Neuronal stem cell (in vitro differentiated cells): ENCODE data around the gene NWD2.

Experiments
- DNase-seq: peaks from one replicate; pipeline ENCODE4 v3.0.0-alpha.2; 2013; ENCODE audit warnings: low spot score
- H2AFZ ChIP-seq: one replicate; pipeline ENCODE4 v1.6.1; 2013; ENCODE audit warnings: mild to moderate bottlenecking, low read length, inconsistent platforms
- H2AK5ac ChIP-seq: 2 replicates; pipeline ENCODE4 v1.6.1; 2013; ENCODE audit warnings: low read depth, mild to moderate bottlenecking, inconsistent platforms, low read length, moderate library complexity, mixed read lengths
- H2BK120ac ChIP-seq: 2 replicates; pipeline ENCODE4 v1.6.1; 2013; ENCODE audit warnings: low read depth, mild to moderate bottlenecking, inconsistent platforms, low read length, moderate library complexity, mixed read lengths
- H2BK12ac ChIP-seq: one replicate; pipeline ENCODE4 v1.6.1; 2013; ENCODE audit warnings: low read length, inconsistent platforms
- H2BK15ac ChIP-seq: 2 replicates; pipeline ENCODE4 v1.6.1; 2013; ENCODE audit warnings: mild to moderate bottlenecking, low read length, inconsistent platforms, mixed read lengths
- H2BK5ac ChIP-seq: one replicate; pipeline ENCODE4 v1.6.1; 2013; ENCODE audit warnings: inconsistent platforms, mild to moderate bottlenecking, low read length, moderate library complexity
- H3K14ac ChIP-seq: one replicate; pipeline ENCODE4 v1.6.1; 2013; ENCODE audit warnings: low read length, inconsistent platforms
- H3K18ac ChIP-seq: 2 replicates; pipeline ENCODE4 v1.6.1; 2013; ENCODE audit warnings: low read length, inconsistent platforms
- H3K23ac ChIP-seq: 2 replicates; pipeline ENCODE4 v1.6.1; 2013; ENCODE audit warnings: low read depth, mild to moderate bottlenecking, mixed read lengths, low read length, inconsistent platforms; ENCODE audit not compliant: poor library complexity
- H3K27ac ChIP-seq: replicated peaks from 3 replicates; pipeline ENCODE4 v1.5.1; 2013; ENCODE audit warnings: low read length, inconsistent platforms
- H3K27me3 ChIP-seq, 3 experiments: 2 replicates each; pipeline ENCODE4 v1.6.1; 2013; ENCODE audit warnings: low read length in 3 of 3, mild to moderate bottlenecking in 2 of 3, inconsistent platforms in 1 of 3, low read depth in 1 of 3, mixed read lengths in 1 of 3, moderate library complexity in 1 of 3; ENCODE audit not compliant: control insufficient read depth in 3 of 3, insufficient read depth in 3 of 3
- H3K36me3 ChIP-seq, 2 donors: replicated peaks in 1 of 2; 2 replicates each; pipeline ENCODE4 v1.6.1; 2013; ENCODE audit warnings: low read length in 2 of 2; ENCODE audit not compliant: control insufficient read depth in 2 of 2, insufficient read depth in 2 of 2
- H3K4ac ChIP-seq: 2 replicates; pipeline ENCODE4 v1.6.1; 2013; ENCODE audit warnings: inconsistent platforms, mild to moderate bottlenecking, low read length, moderate library complexity
- H3K4me1 ChIP-seq, 2 donors: 1 replicate in 1 of 2; 2 replicates in 1 of 2; pipeline ENCODE4 v1.6.1; 2013; ENCODE audit warnings: low read length in 2 of 2, low read depth in 1 of 2; ENCODE audit not compliant: control insufficient read depth in 2 of 2, insufficient read depth in 1 of 2
- H3K4me2 ChIP-seq: one replicate; pipeline ENCODE4 v1.6.1; 2013; ENCODE audit warnings: mild to moderate bottlenecking, low read length, inconsistent platforms; ENCODE audit not compliant: insufficient read depth, poor library complexity, severe bottlenecking
- H3K4me3 ChIP-seq, 2 donors: 2 replicates each; pipeline ENCODE4 v1.5.1; 2013; ENCODE audit warnings: low read length in 2 of 2, mild to moderate bottlenecking in 2 of 2, inconsistent platforms in 1 of 2, moderate library complexity in 1 of 2
- H3K79me1 ChIP-seq: one replicate; pipeline ENCODE4 v1.6.1; 2013; ENCODE audit warnings: low read depth, mild to moderate bottlenecking, inconsistent platforms, low read length, moderate library complexity
- H3K9ac ChIP-seq: one replicate; pipeline ENCODE4 v1.6.1; 2013; ENCODE audit warnings: mild to moderate bottlenecking, low read depth, low read length, inconsistent platforms; ENCODE audit not compliant: poor library complexity
- H3K9me3 ChIP-seq, 2 donors: replicated peaks in 1 of 2; 2 replicates each; pipeline versions ENCODE3 to v1.6.1; 2013; ENCODE audit warnings: low read length in 2 of 2, mild to moderate bottlenecking in 2 of 2, inconsistent platforms in 1 of 2, low read depth in 1 of 2, mixed read lengths in 1 of 2, moderate library complexity in 1 of 2; ENCODE audit not compliant: control insufficient read depth in 2 of 2, insufficient read depth in 1 of 2
- H4K8ac ChIP-seq: one replicate; pipeline ENCODE4 v1.6.1; 2013; ENCODE audit warnings: low read depth, mild to moderate bottlenecking, inconsistent platforms, low read length, moderate library complexity
- H4K91ac ChIP-seq: one replicate; pipeline ENCODE4 v1.6.1; 2013; ENCODE audit warnings: low read length, low read depth, mild to moderate bottlenecking, inconsistent platforms; ENCODE audit not compliant: poor library complexity
- WGBS, 2 donors: extraction: QIAGEN DNeasy Blood & Tissue Kit; methylation state at CpG; one replicate each; pipeline ENCODE4 v1.1.7; 2013; ENCODE audit warnings: missing lambda C conversion rate in 2 of 2, mixed read lengths in 1 of 2; ENCODE audit not compliant: insufficient read length in 2 of 2, insufficient replicate concordance in 1 of 2; ENCODE audit errors: extremely low coverage in 2 of 2; 5-methylcytosine and 5-hydroxymethylcytosine counted together

NWD2 gene

DNA sequence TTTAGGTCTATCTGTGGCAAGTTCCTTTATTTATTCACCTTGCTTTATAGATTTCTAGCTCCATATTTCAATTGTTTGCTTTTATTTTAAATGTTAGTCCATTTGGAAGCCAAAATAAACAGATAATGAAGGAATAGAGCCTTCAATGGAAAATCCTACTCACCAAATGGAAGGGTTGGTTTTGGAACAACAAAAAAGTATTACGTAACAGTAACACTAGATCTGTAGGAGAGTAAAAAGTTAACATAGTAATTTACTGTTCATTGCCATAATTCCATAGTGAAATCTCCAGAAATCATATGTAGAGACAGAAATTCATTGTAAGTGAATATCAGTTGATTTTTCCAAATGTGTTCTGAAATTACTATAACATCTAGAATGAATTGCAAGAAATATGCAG lies 34.6 kb downstream of the NWD2 start:
- H2BK12ac ChIP-seq = no peak overlapping the region
- no peak overlapping the region for H4K8ac ChIP-seq
- H4K91ac ChIP-seq = no peak overlapping the region
- H3K4me3 ChIP-seq = no peak overlapping the region
- no peak for DNase-seq
- H3K9ac ChIP-seq = no peak overlapping the region
- H3K14ac ChIP-seq = no peak overlapping the region
- H2BK15ac ChIP-seq = no peak overlapping the region
- no peak overlapping the region for H2BK120ac ChIP-seq
- no peaks in the 10 kb centered on the region for H3K36me3 ChIP-seq
- no peak overlapping the region for H3K4ac ChIP-seq
- H3K9me3 ChIP-seq = no peaks in the 10 kb centered on the region
- H3K4me2 ChIP-seq = no peak overlapping the region
- no peak overlapping the region for H3K18ac ChIP-seq
- no peak overlapping the region for H3K27ac ChIP-seq
- no peak overlapping the region for H3K23ac ChIP-seq
- no peaks in the 10 kb centered on the region for H3K4me1 ChIP-seq
- WGBS, 2 donors = no CpG with 5 or more reads among the region's 1 CpG
- H3K27me3 ChIP-seq = no peaks in the 10 kb centered on the region
- no peak overlapping the region for H2BK5ac ChIP-seq
- no peaks in the 10 kb centered on the region for H3K79me1 ChIP-seq
- H2AK5ac ChIP-seq = no peak overlapping the region
- no peak overlapping the region for H2AFZ ChIP-seq

GRCh38 chr4:37279894-37280592 lies 35.5 kb downstream of the NWD2 start:
- Histone ChIP-seq H4K91ac (no peak overlapping the region), H2BK5ac (no peak overlapping the region), H3K4ac (no peak overlapping the region), H3K27ac (no peak overlapping the region), H2AFZ (no peak overlapping the region), H3K9ac (no peak overlapping the region), H2BK120ac (no peak overlapping the region), H3K9me3 (peaks cover 0 to 2% of the 10 kb centered on the region in 2 donors), H3K79me1 (no peaks in the 10 kb centered on the region), H3K4me1 (no peaks in the 10 kb centered on the region), H3K14ac (no peak overlapping the region), H2BK12ac (no peak overlapping the region), H2BK15ac (no peak overlapping the region), H3K36me3 (no peaks in the 10 kb centered on the region), H3K4me3 (no peak overlapping the region), H3K23ac (no peak overlapping the region), H3K27me3 (no peaks in the 10 kb centered on the region), H2AK5ac (no peak overlapping the region), H4K8ac (no peak overlapping the region), H3K18ac (no peak overlapping the region), H3K4me2 (no peak overlapping the region)
- WGBS, 2 donors = no CpG with 5 or more reads among the region's 6 CpGs
- DNase-seq = no peak

DNA sequence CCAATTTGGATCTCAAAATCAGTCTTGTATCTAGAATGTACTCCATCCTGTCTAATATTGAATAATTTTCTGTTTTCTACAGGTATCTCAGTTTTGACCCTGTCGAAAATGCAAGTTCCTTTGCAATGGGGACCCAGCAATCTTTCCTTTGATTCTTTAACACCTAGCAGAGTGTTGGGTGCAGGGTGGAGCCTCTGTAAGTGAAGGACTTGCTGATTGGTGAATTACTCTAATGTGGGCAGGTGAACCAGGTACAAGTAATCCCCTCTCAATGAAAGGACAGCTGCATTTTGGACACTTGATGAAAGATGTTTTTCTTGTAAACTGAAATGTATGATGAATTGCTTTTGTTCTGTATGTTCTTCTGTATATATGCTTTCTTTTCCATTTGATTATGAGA lies 54.9 kb downstream of the NWD2 start:
- Histone ChIP-seq H3K18ac (no peak overlapping the region), H2BK5ac (no peak overlapping the region), H3K4me1 (no peaks in the 10 kb centered on the region), H3K14ac (no peak overlapping the region), H4K8ac (no peak overlapping the region), H3K9me3 (no peaks in the 10 kb centered on the region), H3K9ac (no peak overlapping the region), H3K23ac (no peak overlapping the region), H2BK120ac (no peak overlapping the region), H3K36me3 (no peaks in the 10 kb centered on the region), H3K4ac (no peak overlapping the region), H2BK12ac (no peak overlapping the region), H3K4me2 (no peak overlapping the region), H3K4me3 (no peak overlapping the region), H2BK15ac (no peak overlapping the region), H2AFZ (no peak overlapping the region), H3K27me3 (no peaks in the 10 kb centered on the region), H3K79me1 (no peaks in the 10 kb centered on the region), H3K27ac (no peak overlapping the region), H2AK5ac (no peak overlapping the region), H4K91ac (no peak overlapping the region)
- no peak for DNase-seq
- no CpG with 5 or more reads among the region's 1 CpG for WGBS, 2 donors

- Histone ChIP-seq H3K36me3 (no peaks in the 10 kb centered on the region), H3K23ac (no peak overlapping the region), H2BK5ac (no peak overlapping the region), H2AFZ (no peak overlapping the region), H4K8ac (no peak overlapping the region), H3K27ac (no peak overlapping the region), H2BK12ac (no peak overlapping the region), H4K91ac (no peak overlapping the region), H3K4me3 (no peak overlapping the region), H3K9me3 (peaks cover 0 to 3% of the 10 kb centered on the region in 2 donors), H3K18ac (no peak overlapping the region), H2BK15ac (no peak overlapping the region), H3K4me2 (no peak overlapping the region), H3K4me1 (no peaks in the 10 kb centered on the region), H2AK5ac (no peak overlapping the region), H3K9ac (no peak overlapping the region), H3K79me1 (no peaks in the 10 kb centered on the region), H3K14ac (no peak overlapping the region), H3K27me3 (no peaks in the 10 kb centered on the region), H3K4ac (no peak overlapping the region), H2BK120ac (no peak overlapping the region)
- DNase-seq = no peak
- no CpG with 5 or more reads among the region's 6 CpGs for WGBS, 2 donors
Observed at GRCh38 chr4:37304612-37305011, 60.1 kb downstream of the NWD2 start.
